B cell (primary cell): Measurements from ENCODE around the gene RPTOR. TPM values are rescaled to one million over a fixed set of nuclear protein-coding genes. Genes with fewer than 3 reads are reported as not detected.

ENCODE experiments used
- ATAC-seq: fragments of 200-7000 bp; cut with Tn5 transposase; one replicate; pipeline ENCODE4 v1.10.0; 2021; ENCODE audit warnings: low read depth, mild to moderate bottlenecking, moderate number of reproducible peaks, moderate library complexity
- CTCF ChIA-PET: fragments of 350-600 bp; sonication (Branson Sonifier 250); formaldehyde crosslinking; loops from one replicate; lab custom pipeline; 2021; ENCODE audit warnings: antibody characterized with exemption, inconsistent platforms; lab: Charles Lee
- POLR2A ChIA-PET: fragments of 350-600 bp; sonication (Branson Sonifier 250); formaldehyde crosslinking; loops from one replicate; lab custom pipeline; 2021; ENCODE audit warnings: antibody characterized with exemption; lab: Charles Lee
- DNase-seq: peaks from one replicate; pipeline ENCODE4 v3.0.0; 2013
- H2AFZ ChIP-seq: 2 replicates; pipeline ENCODE4 v1.6.1; 2012; ENCODE audit warnings: mild to moderate bottlenecking, low read depth, low read length; ENCODE audit not compliant: insufficient read depth, poor library complexity, severe bottlenecking
- H3K27ac ChIP-seq, 2 donors: 1 replicate in 1 of 2; 2 replicates in 1 of 2; pipeline ENCODE4 v1.5.1; 2012 to 2013; ENCODE audit warnings: low read length in 2 of 2, mild to moderate bottlenecking in 2 of 2, moderate library complexity in 1 of 2
- H3K27me3 ChIP-seq, 4 experiments: fragments of 200-600 bp in 1 of 4; sonication (generic) in 1 of 4; replicated peaks in 1 of 4; 1 replicate in 2 of 4; 2 replicates in 2 of 4; pipeline versions ENCODE4 v1.6.1 to v1.7.0; 2013 to 2016; ENCODE audit warnings: low read length in 3 of 4, mild to moderate bottlenecking in 2 of 4, mixed read lengths in 1 of 4, moderate library complexity in 1 of 4; ENCODE audit not compliant: insufficient read depth in 4 of 4, control insufficient read depth in 3 of 4; ENCODE audit errors: control extremely low read depth in 1 of 4
- H3K36me3 ChIP-seq, 2 experiments: replicated peaks in 1 of 2; 1 replicate in 1 of 2; 2 replicates in 1 of 2; pipeline versions ENCODE4 v1.6.1 to v1.7.1; 2013; ENCODE audit warnings: low read length in 1 of 2; ENCODE audit not compliant: insufficient read depth in 2 of 2, control insufficient read depth in 1 of 2; ENCODE audit errors: control extremely low read depth in 1 of 2, extremely low read depth in 1 of 2
- H3K4me1 ChIP-seq, 2 donors: fragments of 200-600 bp in 1 of 2; sonication (generic) in 1 of 2; 1 replicate in 1 of 2; 2 replicates in 1 of 2; pipeline versions ENCODE4 v1.5.1 to v1.6.1; 2013 to 2017; ENCODE audit warnings: low read length in 2 of 2; ENCODE audit not compliant: control insufficient read depth in 2 of 2, insufficient read depth in 2 of 2
- H3K4me2 ChIP-seq: replicated peaks from 2 replicates; pipeline ENCODE3; 2012; ENCODE audit warnings: mild to moderate bottlenecking, low read depth, low read length; ENCODE audit not compliant: poor library complexity, severe bottlenecking
- H3K4me3 ChIP-seq, 5 experiments: fragments of 200-600 bp in 1 of 5; sonication (generic) in 1 of 5; 1 replicate in 3 of 5; 2 replicates in 2 of 5; pipeline versions ENCODE4 v1.5.1 to v1.7.0; 2011 to 2016; ENCODE audit warnings: low read length in 4 of 5, mild to moderate bottlenecking in 4 of 5, low read depth in 2 of 5, control low read depth in 1 of 5, moderate library complexity in 1 of 5; ENCODE audit not compliant: insufficient read depth in 1 of 5; ENCODE audit errors: control extremely low read depth in 1 of 5, extremely low read depth in 1 of 5
- H3K79me2 ChIP-seq: fragments of 200-600 bp; sonication (generic); one replicate; pipeline ENCODE4 v1.6.0; 2016; ENCODE audit warnings: low read length; ENCODE audit not compliant: control insufficient read depth, insufficient read depth
- H3K9ac ChIP-seq: fragments of 200-600 bp; sonication (generic); 2 replicates; pipeline ENCODE4 v1.6.1; 2017; ENCODE audit warnings: mild to moderate bottlenecking, low read length, moderate library complexity
- H3K9me3 ChIP-seq, 3 donors: one replicate each; pipeline versions ENCODE4 v1.6.1 to v1.7.1; 2013; ENCODE audit warnings: low read length in 2 of 3; ENCODE audit not compliant: control insufficient read depth in 2 of 3, insufficient read depth in 1 of 3; ENCODE audit errors: control extremely low read depth in 1 of 3
- H4K20me1 ChIP-seq: 2 replicates; pipeline ENCODE4 v1.6.0; 2012; ENCODE audit warnings: mild to moderate bottlenecking, low read length; ENCODE audit not compliant: insufficient read depth, control insufficient read depth, poor library complexity, severe bottlenecking
- H3K27ac Mint-ChIP-seq: one replicate; pipeline ENCODE4 v1.8.0; 2021; ENCODE audit warnings: mixed read lengths
- H3K27me3 Mint-ChIP-seq: one replicate; pipeline ENCODE4 v1.8.0; 2021; ENCODE audit warnings: mixed read lengths
- H3K4me1 Mint-ChIP-seq: one replicate; pipeline ENCODE4 v1.8.0; 2021; ENCODE audit warnings: mixed read lengths
- H3K4me3 Mint-ChIP-seq: one replicate; pipeline ENCODE4 v1.8.0; 2021; ENCODE audit warnings: mixed read lengths
- H3K9me3 Mint-ChIP-seq: one replicate; pipeline ENCODE4 v1.8.0; 2022; ENCODE audit warnings: mixed read lengths; ENCODE audit not compliant: insufficient read depth
- CTCF ChIP-seq: fragments of 200-600 bp; IDR thresholded peaks from one replicate; pipeline ENCODE4 v1.8.0; 2022; ENCODE audit warnings: antibody characterized with exemption, mild to moderate bottlenecking
- EZH2 ChIP-seq: IDR thresholded peaks from 2 replicates; pipeline ENCODE4 v1.6.1; 2012; ENCODE audit warnings: borderline replicate concordance, low read depth, mild to moderate bottlenecking, moderate library complexity, low read length; ENCODE audit not compliant: insufficient read depth, poor library complexity, severe bottlenecking
- WGBS: methylation state at CpG from one replicate; pipeline ENCODE4 v1.1.5; 2013; ENCODE audit warnings: missing lambda C conversion rate; ENCODE audit not compliant: insufficient coverage; 5-methylcytosine and 5-hydroxymethylcytosine counted together
- intact Hi-C: fragments of 100-400 bp; cut with micrococcal nuclease; formaldehyde crosslinking; loops from one replicate; pipeline ENCODE4 v1.10.0; 2022
- polyA plus RNA-seq: library from polyadenylated mRNA; depleted of rRNA; stranded (reverse); fragments of >200 nt; gene quantifications from 2 replicates; pipeline ENCODE4 v1.2.3, GENCODE V29; 2012
- total RNA-seq, 2 donors: library from RNA; stranded (reverse); fragments of 120-200 nt in 1 of 2; gene quantifications; 1 replicate in 1 of 2; 2 replicates in 1 of 2; pipeline versions ENCODE4 v1.2.3 to v1.2.4, GENCODE V29; 2013 to 2022

RPTOR gene
- total and polyA plus RNA-seq, 2 donors (not counting 1 experiment from before 2014, with no cell fraction given), result 13.4 to 58.8 TPM

GRCh38 chr17:80511222-80512180 is 33.1 kb upstream of the RPTOR start:
- Histone ChIP-seq H4K20me1 (no peaks in the 10 kb centered on the region), H3K27ac (no peak overlapping the region), H3K4me3 (no peak overlapping the region), H3K4me2 (no peak overlapping the region), H3K27me3 (peaks cover 0 to 7% (median 0%) of the 10 kb centered on the region in 4 experiments), H3K9me3 (no peaks in the 10 kb centered on the region), H3K4me1 (no peaks in the 10 kb centered on the region), H3K9ac (no peak overlapping the region), H3K79me2 (no peaks in the 10 kb centered on the region), H3K36me3 (no peaks in the 10 kb centered on the region), H2AFZ (no peak overlapping the region)
- peaks cover 11% of the 10 kb centered on the region for H3K27me3 Mint-ChIP-seq
- no peak overlapping the region for H3K27ac Mint-ChIP-seq
- intact Hi-C loops, result no loop called here
- DNase-seq (no peak), ATAC-seq (no peak)
- no peaks in the 10 kb centered on the region for H3K4me1 Mint-ChIP-seq
- WGBS, result 53% methylated on average over 17 of the region's 18 CpGs
- ChIA-PET CTCF (no interaction called here), POLR2A (no interaction called here)
- no peaks in the 10 kb centered on the region for H3K9me3 Mint-ChIP-seq
- TF ChIP-seq CTCF, result no peak
- no peak overlapping the region for H3K4me3 Mint-ChIP-seq

- Mint-ChIP-seq H3K9me3 (no peaks in the 10 kb centered on the region), H3K27me3 (peaks cover 5% of the 10 kb centered on the region), H3K4me3 (no peak overlapping the region), H3K4me1 (no peaks in the 10 kb centered on the region), H3K27ac (no peak overlapping the region)
- Histone ChIP-seq H3K36me3 (no peaks in the 10 kb centered on the region), H3K9me3 (no peaks in the 10 kb centered on the region), H3K9ac (no peak overlapping the region), H2AFZ (no peak overlapping the region), H3K27ac (no peak overlapping the region), H3K4me2 (no peak overlapping the region), H3K27me3 (peaks cover 0 to 7% (median 0%) of the 10 kb centered on the region in 4 experiments), H3K4me1 (no peaks in the 10 kb centered on the region), H4K20me1 (no peaks in the 10 kb centered on the region), H3K79me2 (no peaks in the 10 kb centered on the region), H3K4me3 (no peak overlapping the region)
- WGBS, result 88% methylated on average over 15 of the region's 15 CpGs
- DNase-seq, result no peak
- CTCF ChIA-PET, result no interaction called here
- no peak for ATAC-seq
- intact Hi-C loops, result no loop called here
- POLR2A ChIA-PET, result no interaction called here
- TF ChIP-seq CTCF (no peak), EZH2 (no peak)
Observed at GRCh38 chr17:80512233-80512632, 32.4 kb upstream of the RPTOR start.
